Trophoblast cell (in vitro differentiated cells and primary cell): Measurements from ENCODE around the gene UST.
A peak's percentile ranks its signal among the peaks of the same experiment; 100 is the strongest.

Experiments
- DNase-seq, 2 donors: peaks; one replicate each; pipeline ENCODE4 v3.0.0-alpha.2; 2016
- H2AFZ ChIP-seq: 2 replicates; pipeline ENCODE4 v1.6.1; 2013; ENCODE audit warnings: low read length, moderate library complexity, mild to moderate bottlenecking; ENCODE audit not compliant: insufficient read depth, poor library complexity
- H2AK5ac ChIP-seq: 2 replicates; pipeline ENCODE4 v1.6.1; 2013; ENCODE audit warnings: mild to moderate bottlenecking, low read length
- H2BK120ac ChIP-seq: 2 replicates; pipeline ENCODE4 v1.6.1; 2013; ENCODE audit warnings: low read length, mild to moderate bottlenecking, moderate library complexity; ENCODE audit not compliant: insufficient read depth, poor library complexity
- H2BK12ac ChIP-seq: 2 replicates; pipeline ENCODE4 v1.6.1; 2013; ENCODE audit warnings: mild to moderate bottlenecking, low read length, moderate library complexity
- H2BK5ac ChIP-seq: 2 replicates; pipeline ENCODE4 v1.6.1; 2013; ENCODE audit warnings: low read length, low read depth, moderate library complexity, mild to moderate bottlenecking; ENCODE audit not compliant: poor library complexity
- H3K14ac ChIP-seq: 2 replicates; pipeline ENCODE4 v1.6.1; 2013; ENCODE audit warnings: mild to moderate bottlenecking, low read length
- H3K18ac ChIP-seq: 2 replicates; pipeline ENCODE4 v1.6.1; 2013; ENCODE audit warnings: mild to moderate bottlenecking, low read length
- H3K23ac ChIP-seq: 2 replicates; pipeline ENCODE4 v1.6.1; 2013; ENCODE audit warnings: low read length
- H3K27ac ChIP-seq: 2 replicates; pipeline ENCODE4 v1.5.1; 2013; ENCODE audit warnings: low read depth, mild to moderate bottlenecking, inconsistent platforms, low read length, moderate library complexity
- H3K27me3 ChIP-seq: 2 replicates; pipeline ENCODE4 v1.6.1; 2013; ENCODE audit warnings: inconsistent platforms, mild to moderate bottlenecking, low read length, moderate library complexity; ENCODE audit not compliant: insufficient read depth
- H3K36me3 ChIP-seq, 2 experiments: 1 replicate in 1 of 2; 2 replicates in 1 of 2; pipeline ENCODE4 v1.6.1; 2013; ENCODE audit warnings: low read length in 2 of 2, mild to moderate bottlenecking in 2 of 2, moderate library complexity in 1 of 2; ENCODE audit not compliant: insufficient read depth in 2 of 2, control insufficient read depth in 1 of 2
- H3K4ac ChIP-seq: 2 replicates; pipeline ENCODE4 v1.6.1; 2013; ENCODE audit warnings: low read depth, mild to moderate bottlenecking, low read length, moderate library complexity
- H3K4me1 ChIP-seq, 2 experiments: 1 replicate in 1 of 2; 2 replicates in 1 of 2; pipeline ENCODE4 v1.6.1; 2013; ENCODE audit warnings: low read length in 2 of 2, mild to moderate bottlenecking in 2 of 2, moderate library complexity in 1 of 2; ENCODE audit not compliant: insufficient read depth in 2 of 2, control insufficient read depth in 1 of 2
- H3K4me2 ChIP-seq: 2 replicates; pipeline ENCODE4 v1.6.1; 2013; ENCODE audit warnings: inconsistent platforms, mild to moderate bottlenecking, low read length, moderate library complexity
- H3K4me3 ChIP-seq: 2 replicates; pipeline ENCODE4 v1.5.1; 2013; ENCODE audit warnings: mild to moderate bottlenecking, low read depth, low read length, inconsistent platforms
- H3K79me1 ChIP-seq: one replicate; pipeline ENCODE4 v1.6.1; 2013; ENCODE audit warnings: low read length
- H3K79me2 ChIP-seq: 2 replicates; pipeline ENCODE4 v1.6.1; 2013; ENCODE audit warnings: low read length, mild to moderate bottlenecking; ENCODE audit not compliant: control insufficient read depth, insufficient read depth, poor library complexity
- H3K9ac ChIP-seq: 2 replicates; pipeline ENCODE4 v1.6.1; 2013; ENCODE audit warnings: mild to moderate bottlenecking, low read length
- H3K9me3 ChIP-seq: 2 replicates; pipeline ENCODE4 v1.6.1; 2013; ENCODE audit warnings: low read depth, mild to moderate bottlenecking, control low read depth, inconsistent platforms, low read length; ENCODE audit not compliant: insufficient read depth
- H4K12ac ChIP-seq: 2 replicates; pipeline ENCODE4 v1.6.1; 2013; ENCODE audit warnings: low read depth, mild to moderate bottlenecking, low read length, moderate library complexity
- H4K8ac ChIP-seq: 2 replicates; pipeline ENCODE4 v1.6.1; 2013; ENCODE audit warnings: low read depth, mild to moderate bottlenecking, low read length, moderate library complexity
- H4K91ac ChIP-seq: one replicate; pipeline ENCODE4 v1.6.1; 2013; ENCODE audit warnings: low read depth, mild to moderate bottlenecking, low read length, moderate library complexity
- WGBS: extraction: QIAGEN DNeasy Blood & Tissue Kit; methylation state at CpG from one replicate; pipeline ENCODE4 v1.1.7; 2013; ENCODE audit warnings: missing lambda C conversion rate; ENCODE audit not compliant: insufficient read length, insufficient coverage; ENCODE audit errors: extremely low coverage; 5-methylcytosine and 5-hydroxymethylcytosine counted together

The UST gene

GRCh38 chr6:149094156-149094555 is 347.3 kb downstream of the UST start:
- no peaks in the 10 kb centered on the region for H3K27me3 ChIP-seq
- H2BK12ac ChIP-seq = peak overlapping the region; percentile 59
- H3K9me3 ChIP-seq = peaks cover 5% of the 10 kb centered on the region
- no peak overlapping the region for H3K4ac ChIP-seq
- no peak overlapping the region for H3K27ac ChIP-seq
- no peaks in the 10 kb centered on the region for H3K79me1 ChIP-seq
- H3K9ac ChIP-seq = no peak overlapping the region
- H2AK5ac ChIP-seq = no peak overlapping the region
- no peaks in the 10 kb centered on the region for H3K79me2 ChIP-seq
- no peak overlapping the region for H4K8ac ChIP-seq
- H3K14ac ChIP-seq = peak overlapping the region; percentile 21
- WGBS = no CpG with 5 or more reads among the region's 3 CpGs
- H4K91ac ChIP-seq = no peak overlapping the region
- H2BK5ac ChIP-seq = no peak overlapping the region
- H3K4me3 ChIP-seq = no peak overlapping the region
- H2AFZ ChIP-seq = no peak overlapping the region
- H3K4me1 ChIP-seq = peaks cover 4 to 6% of the 10 kb centered on the region in 2 experiments
- H2BK120ac ChIP-seq = no peak overlapping the region
- H3K4me2 ChIP-seq = no peak overlapping the region
- no peaks in the 10 kb centered on the region for H3K36me3 ChIP-seq
- H4K12ac ChIP-seq = no peak overlapping the region
- no peak overlapping the region for H3K23ac ChIP-seq
- DNase-seq = peak in 1 of 2 donors; percentile 39
- H3K18ac ChIP-seq = no peak overlapping the region

GRCh38 chr6:149094934-149095351 is 348.1 kb downstream of the UST start:
- Histone ChIP-seq H3K79me2 (no peaks in the 10 kb centered on the region), H4K8ac (no peak overlapping the region), H3K14ac (no peak overlapping the region), H2BK5ac (no peak overlapping the region), H3K36me3 (no peaks in the 10 kb centered on the region), H3K4me1 (peaks cover 4 to 6% of the 10 kb centered on the region in 2 experiments), H3K9me3 (peaks cover 5% of the 10 kb centered on the region), H4K12ac (no peak overlapping the region), H3K4me3 (no peak overlapping the region), H3K18ac (no peak overlapping the region), H3K4ac (no peak overlapping the region), H2AK5ac (no peak overlapping the region), H4K91ac (no peak overlapping the region), H3K23ac (no peak overlapping the region), H3K27ac (no peak overlapping the region), H2BK120ac (no peak overlapping the region), H3K4me2 (no peak overlapping the region), H3K9ac (no peak overlapping the region), H3K79me1 (no peaks in the 10 kb centered on the region), H2AFZ (no peak overlapping the region), H2BK12ac (no peak overlapping the region), H3K27me3 (no peaks in the 10 kb centered on the region)
- no CpG with 5 or more reads among the region's 2 CpGs for WGBS
- DNase-seq = no peak

GRCh38 chr6:149095842-149096241 is 349.0 kb downstream of the UST start:
- Histone ChIP-seq H2AFZ (no peak overlapping the region), H2BK5ac (no peak overlapping the region), H3K18ac (no peak overlapping the region), H2AK5ac (no peak overlapping the region), H2BK12ac (no peak overlapping the region), H3K9me3 (peaks cover 5% of the 10 kb centered on the region), H3K4me1 (peaks cover 4 to 6% of the 10 kb centered on the region in 2 experiments), H4K8ac (no peak overlapping the region), H3K4ac (no peak overlapping the region), H3K4me2 (no peak overlapping the region), H3K9ac (no peak overlapping the region), H3K36me3 (no peaks in the 10 kb centered on the region), H3K27me3 (no peaks in the 10 kb centered on the region), H4K12ac (no peak overlapping the region), H3K4me3 (no peak overlapping the region), H3K14ac (no peak overlapping the region), H3K23ac (no peak overlapping the region), H3K79me2 (no peaks in the 10 kb centered on the region), H2BK120ac (no peak overlapping the region), H3K27ac (no peak overlapping the region), H3K79me1 (no peaks in the 10 kb centered on the region), H4K91ac (no peak overlapping the region)
- no peak for DNase-seq
- WGBS = no CpG with 5 or more reads among the region's 1 CpG

GRCh38 chr6:149097794-149098193 is 351.0 kb downstream of the UST start:
- Histone ChIP-seq H3K18ac (no peak overlapping the region), H3K4me3 (no peak overlapping the region), H2AK5ac (no peak overlapping the region), H4K91ac (no peak overlapping the region), H4K8ac (no peak overlapping the region), H3K27me3 (no peaks in the 10 kb centered on the region), H2AFZ (no peak overlapping the region), H3K27ac (no peak overlapping the region), H3K9me3 (peaks cover 5% of the 10 kb centered on the region), H3K23ac (no peak overlapping the region), H3K14ac (no peak overlapping the region), H3K9ac (no peak overlapping the region), H3K4ac (no peak overlapping the region), H2BK5ac (no peak overlapping the region), H3K4me2 (no peak overlapping the region), H4K12ac (no peak overlapping the region), H3K4me1 (peaks cover 4 to 6% of the 10 kb centered on the region in 2 experiments), H2BK120ac (no peak overlapping the region), H3K79me1 (no peaks in the 10 kb centered on the region), H2BK12ac (no peak overlapping the region), H3K36me3 (no peaks in the 10 kb centered on the region), H3K79me2 (no peaks in the 10 kb centered on the region)
- no peak for DNase-seq
- WGBS = no CpG with 5 or more reads among the region's 2 CpGs
